A673 (cell line): ENCODE results near the gene SHANK3.

ENCODE experiments used
- EZH2 ChIP-seq: fragments of 200-600 bp; sonication (generic); IDR thresholded peaks from 2 replicates; pipeline ENCODE4 v1.6.1; 2017; ENCODE audit warnings: borderline replicate concordance, low read depth, mild to moderate bottlenecking, mixed read lengths, antibody characterized with exemption, low read length; ENCODE audit not compliant: poor library complexity, severe bottlenecking
- TF ChIP-seq, protein P1 (sequence below): fragments of 300-800, 200-600 bp; sonication (generic); conservative IDR thresholded peaks from 2 replicates; pipeline ENCODE4 v1.5.1; 2017; ENCODE audit warnings: low read depth, mild to moderate bottlenecking, antibody characterized with exemption, low read length, moderate library complexity, mixed read lengths

DNA sequence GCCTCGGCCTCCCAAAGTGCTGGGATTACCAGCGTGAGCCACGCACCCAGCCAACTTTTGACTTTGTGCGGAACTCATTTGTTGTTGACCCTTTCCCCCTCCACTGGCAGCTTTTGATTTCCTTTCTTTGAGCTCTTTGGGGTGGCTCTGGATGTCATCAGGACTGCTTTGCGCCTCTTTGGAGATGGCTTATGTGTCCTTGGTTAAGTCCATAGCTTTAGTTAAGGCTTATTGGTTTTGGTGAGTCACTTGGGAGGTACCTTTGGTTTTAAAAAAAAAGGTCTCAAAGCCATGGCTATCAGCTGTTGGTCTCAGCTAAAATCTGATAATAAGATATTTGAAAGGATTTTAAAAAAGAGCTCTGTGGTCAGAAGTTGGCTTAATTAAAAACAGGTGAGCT is 39.5 kb upstream of the SHANK3 start:
- TF ChIP-seq, protein P1, sequence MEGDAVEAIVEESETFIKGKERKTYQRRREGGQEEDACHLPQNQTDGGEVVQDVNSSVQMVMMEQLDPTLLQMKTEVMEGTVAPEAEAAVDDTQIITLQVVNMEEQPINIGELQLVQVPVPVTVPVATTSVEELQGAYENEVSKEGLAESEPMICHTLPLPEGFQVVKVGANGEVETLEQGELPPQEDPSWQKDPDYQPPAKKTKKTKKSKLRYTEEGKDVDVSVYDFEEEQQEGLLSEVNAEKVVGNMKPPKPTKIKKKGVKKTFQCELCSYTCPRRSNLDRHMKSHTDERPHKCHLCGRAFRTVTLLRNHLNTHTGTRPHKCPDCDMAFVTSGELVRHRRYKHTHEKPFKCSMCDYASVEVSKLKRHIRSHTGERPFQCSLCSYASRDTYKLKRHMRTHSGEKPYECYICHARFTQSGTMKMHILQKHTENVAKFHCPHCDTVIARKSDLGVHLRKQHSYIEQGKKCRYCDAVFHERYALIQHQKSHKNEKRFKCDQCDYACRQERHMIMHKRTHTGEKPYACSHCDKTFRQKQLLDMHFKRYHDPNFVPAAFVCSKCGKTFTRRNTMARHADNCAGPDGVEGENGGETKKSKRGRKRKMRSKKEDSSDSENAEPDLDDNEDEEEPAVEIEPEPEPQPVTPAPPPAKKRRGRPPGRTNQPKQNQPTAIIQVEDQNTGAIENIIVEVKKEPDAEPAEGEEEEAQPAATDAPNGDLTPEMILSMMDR: no peak
- TF ChIP-seq EZH2: no peak
